LNCaP clone FGC (cell line): ENCODE results near the gene ZNF329.
A peak's percentile ranks its signal among the peaks of the same experiment; 100 is the strongest.

ENCODE experiments used
- DNase-seq: peaks from one replicate; pipeline ENCODE4 v3.0.0-alpha.2; 2011; ENCODE audit warnings: low read depth
- H3K4me3 ChIP-seq: 2 replicates; pipeline ENCODE4 v1.5.1; 2011; ENCODE audit warnings: mild to moderate bottlenecking, low read depth, low read length, control low read depth
- TF ChIP-seq, protein P1 (sequence below): IDR thresholded peaks from 2 replicates; pipeline ENCODE4 v1.5.1; 2012; ENCODE audit warnings: mild to moderate bottlenecking; ENCODE audit not compliant: control insufficient read depth, insufficient read depth; ENCODE audit errors: extremely low read depth

ZNF329 gene

DNA sequence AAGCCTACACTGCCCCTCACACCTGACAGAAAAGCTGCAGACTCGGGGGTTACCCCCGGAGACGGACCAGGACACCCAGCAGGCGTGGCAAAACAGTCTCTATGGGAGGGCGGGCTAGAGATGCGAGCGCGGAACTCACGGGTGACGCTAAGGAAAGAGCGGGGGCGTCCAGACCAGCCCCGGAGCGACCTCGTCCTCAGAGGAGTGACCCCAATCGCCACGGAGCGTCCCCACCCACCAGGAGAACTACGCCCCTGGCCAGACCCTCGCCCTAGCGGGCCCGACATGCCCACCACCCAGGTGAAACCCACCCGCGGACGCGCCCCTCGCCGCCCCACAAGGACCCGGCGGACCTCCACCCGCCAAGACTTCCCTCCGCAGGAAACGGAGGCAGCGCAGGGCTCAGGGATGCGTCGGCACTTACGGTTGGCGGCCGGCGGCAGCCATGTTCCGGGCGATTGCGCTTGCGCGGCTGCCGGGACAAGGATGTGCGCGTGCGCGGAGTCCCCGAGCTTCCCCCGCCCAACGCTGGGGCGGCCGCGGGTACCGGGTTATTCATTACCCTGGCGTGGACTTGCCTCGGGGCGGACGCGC lies at the start of gene ZNF329:
Gene ZNF329 (minus strand): TSS at position 462 of the 594 bp plus-strand sequence. CDS start 21,286 bp downstream, outside the sequence.
- no peak for DNase-seq
- TF ChIP-seq, protein P1, sequence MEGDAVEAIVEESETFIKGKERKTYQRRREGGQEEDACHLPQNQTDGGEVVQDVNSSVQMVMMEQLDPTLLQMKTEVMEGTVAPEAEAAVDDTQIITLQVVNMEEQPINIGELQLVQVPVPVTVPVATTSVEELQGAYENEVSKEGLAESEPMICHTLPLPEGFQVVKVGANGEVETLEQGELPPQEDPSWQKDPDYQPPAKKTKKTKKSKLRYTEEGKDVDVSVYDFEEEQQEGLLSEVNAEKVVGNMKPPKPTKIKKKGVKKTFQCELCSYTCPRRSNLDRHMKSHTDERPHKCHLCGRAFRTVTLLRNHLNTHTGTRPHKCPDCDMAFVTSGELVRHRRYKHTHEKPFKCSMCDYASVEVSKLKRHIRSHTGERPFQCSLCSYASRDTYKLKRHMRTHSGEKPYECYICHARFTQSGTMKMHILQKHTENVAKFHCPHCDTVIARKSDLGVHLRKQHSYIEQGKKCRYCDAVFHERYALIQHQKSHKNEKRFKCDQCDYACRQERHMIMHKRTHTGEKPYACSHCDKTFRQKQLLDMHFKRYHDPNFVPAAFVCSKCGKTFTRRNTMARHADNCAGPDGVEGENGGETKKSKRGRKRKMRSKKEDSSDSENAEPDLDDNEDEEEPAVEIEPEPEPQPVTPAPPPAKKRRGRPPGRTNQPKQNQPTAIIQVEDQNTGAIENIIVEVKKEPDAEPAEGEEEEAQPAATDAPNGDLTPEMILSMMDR: no peak

DNA sequence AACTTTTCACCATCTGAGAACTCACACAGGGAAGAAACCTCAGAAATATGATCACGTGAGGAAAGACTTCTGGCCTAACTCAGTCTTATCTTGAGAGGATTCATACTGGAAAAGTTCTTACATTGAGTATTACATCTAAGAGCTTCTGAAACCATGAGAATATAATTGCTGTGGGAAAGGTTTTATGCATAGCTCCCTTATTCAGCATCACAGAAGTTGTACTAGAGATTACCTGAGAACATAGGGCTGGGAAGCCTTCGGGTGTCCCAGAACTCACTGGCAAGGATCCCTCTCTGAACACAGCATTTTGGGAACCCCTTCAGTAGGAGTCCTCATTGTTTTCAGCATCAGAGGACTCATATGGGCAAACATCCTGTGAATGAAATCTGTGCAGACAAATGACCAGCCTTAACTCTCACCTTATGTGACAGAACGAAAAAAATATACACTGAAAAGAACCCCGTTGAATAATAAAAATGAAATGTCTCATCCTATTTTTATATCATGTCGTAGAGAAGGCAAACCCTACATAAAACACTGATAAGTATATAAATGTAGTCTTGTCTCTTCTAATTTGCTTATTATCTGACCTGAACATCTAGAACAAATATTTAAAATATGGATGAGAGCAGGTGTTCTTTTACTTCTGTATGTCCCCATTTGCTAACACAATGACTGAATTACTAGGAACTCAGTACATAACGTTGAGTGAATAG lies 46.5 kb upstream of the ZNF329 start:
- no peak for DNase-seq
- H3K4me3 ChIP-seq: no peak overlapping the region
- TF ChIP-seq, protein P1: no peak

More for the DNA sequence above, at the start of gene ZNF329:
- H3K4me3 ChIP-seq: peak within 1 kb of the TSS; percentile 84

DNA sequence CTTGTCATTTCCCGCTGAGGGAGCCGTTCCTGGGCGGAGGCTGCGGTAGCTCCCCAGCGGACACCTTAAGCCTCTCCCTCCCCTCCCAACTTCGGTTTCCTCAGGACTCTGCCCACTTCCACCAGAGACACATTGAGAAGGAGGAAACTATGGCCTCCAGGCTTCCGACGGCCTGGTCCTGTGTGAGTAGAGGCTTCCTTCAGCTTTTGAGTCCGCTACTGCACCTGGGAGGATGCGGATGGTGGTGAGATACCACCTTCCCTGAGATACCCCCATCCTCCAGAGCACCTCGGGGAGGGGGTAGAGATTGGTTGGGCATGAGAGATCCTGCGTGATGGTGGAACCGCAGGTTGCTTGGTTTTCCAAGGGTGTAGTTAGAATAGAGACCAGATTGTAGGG lies 33.2 kb upstream of the ZNF329 start:
- TF ChIP-seq, protein P1: no peak
- peak overlapping the region; percentile 76 for H3K4me3 ChIP-seq
- no peak for DNase-seq

DNA sequence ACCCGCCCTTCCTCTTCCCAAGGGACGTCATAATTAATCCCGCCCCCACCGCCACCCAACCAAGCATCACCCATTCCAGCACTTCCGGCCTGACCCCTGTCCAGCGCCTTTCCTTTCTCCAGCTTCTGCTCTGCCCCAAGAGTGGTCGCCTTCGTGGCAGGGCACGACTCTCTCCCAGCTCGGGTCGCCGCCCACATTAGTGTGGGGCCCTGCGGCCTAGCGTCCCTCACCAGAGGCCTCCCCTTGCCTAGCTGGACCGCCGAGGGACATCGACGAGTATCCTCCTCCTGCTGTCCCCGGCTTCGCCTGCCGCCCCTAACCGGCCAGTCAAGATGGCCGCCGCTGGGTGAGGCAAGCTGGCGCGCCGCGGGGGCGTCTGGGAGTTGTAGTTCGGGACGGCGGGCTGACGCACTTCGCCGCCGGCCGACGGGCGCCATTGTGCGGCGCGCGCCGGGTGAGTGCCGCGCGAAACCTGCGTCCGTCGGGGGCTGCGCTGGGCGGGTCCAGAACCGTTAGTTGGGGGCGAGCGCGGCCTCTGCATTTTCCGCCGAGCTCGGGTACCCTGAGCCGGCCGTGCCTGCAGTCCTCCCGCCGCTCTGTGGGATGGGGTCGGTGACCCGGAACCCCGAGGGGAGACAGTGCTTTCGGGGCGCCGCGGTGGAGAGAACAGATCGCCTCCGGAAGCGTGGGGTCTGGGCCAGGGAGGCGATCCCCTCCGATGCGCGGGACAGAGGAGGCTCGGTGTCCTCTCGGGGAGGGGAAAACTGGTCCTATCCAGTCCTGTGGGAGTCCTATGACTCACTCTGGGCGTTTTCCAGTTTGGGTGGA lies 32.6 kb upstream of the ZNF329 start, which contains the start of gene ZNF274:
Gene ZNF274 (plus strand): TSS at position 73 of the 828 bp plus-strand sequence. CDS start 905 bp downstream, outside the sequence.
- peak within 1 kb of the TSS; percentile 76 for H3K4me3 ChIP-seq
- TF ChIP-seq, protein P1: no peak
- peak; percentile 87 for DNase-seq

DNA sequence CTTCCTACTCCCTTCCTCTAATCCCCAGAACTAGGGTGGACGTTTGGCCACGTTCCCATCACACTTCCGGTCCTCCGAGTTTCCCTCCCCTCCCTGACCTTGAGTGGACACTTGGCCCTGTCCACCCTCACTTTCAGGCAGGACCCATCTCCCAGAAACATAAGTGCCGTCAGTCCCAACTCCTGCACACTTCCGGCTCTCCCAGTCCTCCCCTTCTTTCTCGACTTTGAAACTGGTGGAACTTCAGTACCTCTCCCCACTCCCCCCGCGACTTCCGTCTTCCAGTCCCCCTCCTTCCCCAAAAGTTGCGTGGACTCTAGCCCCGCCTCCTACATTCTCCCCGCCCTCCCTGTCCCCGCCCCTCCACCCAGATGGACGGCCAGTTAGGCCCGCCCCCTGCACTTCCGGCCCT lies 32.0 kb upstream of the ZNF329 start:
- TF ChIP-seq, protein P1: no peak
- no peak for DNase-seq
- H3K4me3 ChIP-seq: peak overlapping the region; percentile 76

DNA sequence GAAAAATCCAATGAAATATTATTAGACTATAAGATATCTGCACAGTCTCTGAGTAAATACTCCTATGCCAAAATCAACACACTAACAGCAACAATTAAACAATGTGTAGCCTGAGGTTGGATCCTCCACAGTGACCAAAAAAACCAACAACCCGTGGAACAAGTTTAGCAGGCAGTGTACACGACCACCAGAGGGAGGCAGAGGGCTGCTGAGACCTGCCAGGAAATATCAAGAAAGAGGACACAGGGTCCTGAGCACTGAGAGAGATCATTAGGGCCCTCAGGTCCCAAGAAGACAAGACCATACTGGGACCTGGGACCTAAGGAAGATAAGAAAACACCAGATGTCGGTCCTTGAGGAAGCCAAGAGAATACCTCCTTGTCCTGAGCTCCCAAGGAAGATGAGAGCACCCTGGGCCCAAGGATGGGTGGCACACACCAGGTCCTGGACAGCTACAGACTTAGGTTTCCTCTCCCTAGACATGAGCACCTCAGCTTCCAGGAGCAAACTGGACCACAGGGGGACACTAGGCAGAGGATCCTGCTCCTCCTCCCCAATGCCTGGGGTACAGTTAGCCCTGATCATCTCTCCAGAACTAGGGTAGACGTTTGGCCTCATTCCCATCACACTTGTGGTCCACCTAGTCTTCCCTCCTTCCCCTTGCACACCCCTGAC lies 31.4 kb upstream of the ZNF329 start:
- DNase-seq: peak; percentile 90
- H3K4me3 ChIP-seq: peak overlapping the region; percentile 76
- TF ChIP-seq, protein P1: peak; percentile 60
